H1 (cell line): ENCODE data around the gene MBNL1. TPM values are rescaled to one million over a fixed set of nuclear protein-coding genes. Genes with fewer than 3 reads are reported as not detected.

ENCODE experiments used
- CTCF ChIA-PET: fragments of 300-600 bp; sonication (Branson Sonifier 250); formaldehyde crosslinking; loops from one replicate; lab custom pipeline; 2021; ENCODE audit not compliant: partially characterized antibody; lab: Charles Lee
- POLR2A ChIA-PET: fragments of 300-600 bp; sonication (Branson Sonifier 250); formaldehyde crosslinking; loops from one replicate; lab custom pipeline; 2021; ENCODE audit warnings: inconsistent platforms; ENCODE audit not compliant: partially characterized antibody; lab: Charles Lee
- DNase-seq, 2 experiments: peaks; one replicate each; pipeline versions ENCODE4 v3.0.0 to v3.0.0-alpha.2; 2010 to 2022; ENCODE audit warnings: low spot score in 2 of 2, low read depth in 1 of 2, mixed read lengths in 1 of 2
- FAIRE-seq: peaks from 2 replicates; lab custom pipeline; 2011; peaks lifted over from hg19 to GRCh38; lab: Jason Lieb, UNC
- H2AFZ ChIP-seq: 2 replicates; pipeline ENCODE4 v1.8.1; 2012; ENCODE audit warnings: low read length, inconsistent platforms
- H2AK5ac ChIP-seq: 2 replicates; pipeline ENCODE4 v1.6.1; 2013; ENCODE audit warnings: low read depth, low read length
- H2BK120ac ChIP-seq: replicated peaks from 2 replicates; pipeline ENCODE3; 2013; ENCODE audit warnings: low read depth, low read length, inconsistent platforms
- H2BK12ac ChIP-seq: 2 replicates; pipeline ENCODE4 v1.6.1; 2013; ENCODE audit warnings: low read depth, low read length
- H2BK15ac ChIP-seq: 2 replicates; pipeline ENCODE4 v1.6.1; 2013; ENCODE audit warnings: low read length
- H2BK20ac ChIP-seq: 2 replicates; pipeline ENCODE4 v1.6.1; 2013; ENCODE audit warnings: low read length
- H2BK5ac ChIP-seq: 2 replicates; pipeline ENCODE4 v1.6.1; 2013; ENCODE audit warnings: low read depth, low read length
- H3K14ac ChIP-seq: 2 replicates; pipeline ENCODE4 v1.6.1; 2013; ENCODE audit warnings: inconsistent platforms; ENCODE audit not compliant: insufficient read length
- H3K18ac ChIP-seq: 2 replicates; pipeline ENCODE4 v1.6.1; 2013; ENCODE audit warnings: low read length; ENCODE audit errors: extremely low read depth
- H3K23ac ChIP-seq: 2 replicates; pipeline ENCODE4 v1.6.1; 2013; ENCODE audit warnings: inconsistent platforms; ENCODE audit not compliant: insufficient read length
- H3K23me2 ChIP-seq: 2 replicates; pipeline ENCODE4 v1.6.1; 2013; ENCODE audit warnings: low read depth, low read length
- H3K27ac ChIP-seq: 2 replicates; pipeline ENCODE4 v1.6.1; 2011; ENCODE audit warnings: low read depth, low read length, inconsistent platforms
- H3K27me3 ChIP-seq, 4 experiments: replicated peaks in 1 of 4; 1 replicate in 1 of 4; 2 replicates in 3 of 4; pipeline versions ENCODE4 v1.6.1 to v1.8.1; 2011 to 2013; ENCODE audit warnings: low read length in 3 of 4, mild to moderate bottlenecking in 3 of 4, inconsistent platforms in 2 of 4, mixed read lengths in 2 of 4, moderate library complexity in 1 of 4; ENCODE audit not compliant: control insufficient read depth in 3 of 4, insufficient read depth in 3 of 4; ENCODE audit errors: extremely low read depth in 1 of 4
- H3K36me3 ChIP-seq, 4 experiments: 2 replicates each; pipeline versions ENCODE4 v1.6.1 to v1.8.1; 2011 to 2013; ENCODE audit warnings: mild to moderate bottlenecking in 4 of 4, low read length in 3 of 4, moderate library complexity in 2 of 4, control low read depth in 1 of 4, inconsistent platforms in 1 of 4; ENCODE audit not compliant: insufficient read depth in 4 of 4, control insufficient read depth in 2 of 4
- H3K4ac ChIP-seq: replicated peaks from 2 replicates; pipeline ENCODE3; 2013; ENCODE audit warnings: low read length, low read depth, mixed read lengths, inconsistent platforms; ENCODE audit not compliant: insufficient read length
- H3K4me1 ChIP-seq, 4 experiments: replicated peaks in 1 of 4; 1 replicate in 1 of 4; 2 replicates in 3 of 4; pipeline versions ENCODE4 v1.6.1 to v1.8.1; 2011 to 2013; ENCODE audit warnings: low read length in 3 of 4, inconsistent platforms in 2 of 4, mixed read lengths in 1 of 4; ENCODE audit not compliant: insufficient read depth in 4 of 4, control insufficient read depth in 3 of 4
- H3K4me2 ChIP-seq, 2 experiments: 2 replicates each; pipeline versions ENCODE4 v1.6.1 to v1.8.1; 2011 to 2013; ENCODE audit warnings: low read depth in 2 of 2, low read length in 2 of 2, control low read depth in 1 of 2, inconsistent platforms in 1 of 2, mild to moderate bottlenecking in 1 of 2; ENCODE audit not compliant: insufficient read depth in 1 of 2
- H3K4me3 ChIP-seq, 4 experiments: fragments of 200-600, 300-600 bp in 1 of 4; sonication (generic), shearing (Covaris generic), sonication (Bioruptor Twin) in 1 of 4; 2 replicates each; pipeline versions ENCODE4 v1.5.1 to v1.8.1; 2011 to 2016; ENCODE audit warnings: low read length in 4 of 4, low read depth in 3 of 4, control low read depth in 2 of 4, inconsistent platforms in 2 of 4, mild to moderate bottlenecking in 2 of 4, mixed read lengths in 1 of 4, moderate library complexity in 1 of 4; ENCODE audit not compliant: insufficient read depth in 2 of 4; ENCODE audit errors: extremely low read depth in 1 of 4
- H3K56ac ChIP-seq: replicated peaks from 2 replicates; pipeline ENCODE3; 2013; ENCODE audit warnings: low read depth, mild to moderate bottlenecking, mixed read lengths, low read length, inconsistent platforms; ENCODE audit not compliant: insufficient read length
- H3K79me1 ChIP-seq: 2 replicates; pipeline ENCODE4 v1.6.1; 2013; ENCODE audit warnings: low read depth, low read length, control low read depth
- H3K79me2 ChIP-seq, 2 experiments: 2 replicates each; pipeline versions ENCODE4 v1.6.1 to v1.8.1; 2012 to 2013; ENCODE audit warnings: low read length in 2 of 2, mild to moderate bottlenecking in 2 of 2, inconsistent platforms in 1 of 2; ENCODE audit not compliant: insufficient read depth in 2 of 2, control insufficient read depth in 1 of 2
- H3K9ac ChIP-seq, 4 experiments: replicated peaks in 1 of 4; 1 replicate in 1 of 4; 2 replicates in 3 of 4; pipeline versions ENCODE4 v1.6.1 to v1.8.1; 2011 to 2013; ENCODE audit warnings: low read depth in 3 of 4, low read length in 3 of 4, control low read depth in 2 of 4, mild to moderate bottlenecking in 2 of 4, moderate library complexity in 2 of 4, inconsistent platforms in 1 of 4; ENCODE audit errors: extremely low read depth in 1 of 4
- H3K9me3 ChIP-seq, 2 experiments: 2 replicates each; pipeline versions ENCODE4 v1.6.1 to v1.8.1; 2012 to 2013; ENCODE audit warnings: mild to moderate bottlenecking in 2 of 2, moderate library complexity in 2 of 2, control low read depth in 1 of 2, inconsistent platforms in 1 of 2, low read depth in 1 of 2, low read length in 1 of 2, mixed read lengths in 1 of 2; ENCODE audit not compliant: insufficient read depth in 2 of 2
- H4K20me1 ChIP-seq, 2 experiments: replicated peaks in 1 of 2; 2 replicates each; pipeline versions ENCODE3 to v1.8.1; 2011 to 2013; ENCODE audit warnings: inconsistent platforms in 2 of 2, low read length in 2 of 2, mild to moderate bottlenecking in 1 of 2; ENCODE audit not compliant: insufficient read depth in 2 of 2, control insufficient read depth in 1 of 2
- H4K5ac ChIP-seq: 2 replicates; pipeline ENCODE4 v1.6.1; 2013; ENCODE audit warnings: low read length, low read depth, mixed read lengths, inconsistent platforms; ENCODE audit not compliant: insufficient read length
- H4K8ac ChIP-seq: 2 replicates; pipeline ENCODE4 v1.8.0; 2013; ENCODE audit warnings: mild to moderate bottlenecking, moderate library complexity, low read length, inconsistent platforms; ENCODE audit not compliant: insufficient read depth; ENCODE audit errors: extremely low read depth
- H4K91ac ChIP-seq: replicated peaks from 2 replicates; pipeline ENCODE3; 2013; ENCODE audit warnings: low read length, mixed read lengths, inconsistent platforms; ENCODE audit not compliant: insufficient read length
- BACH1 ChIP-seq: IDR thresholded peaks from 2 replicates; pipeline ENCODE4 v1.6.1; 2012; ENCODE audit warnings: low read length, improper control_type of control experiment
- BCL11A ChIP-seq, 2 experiments: IDR thresholded peaks; one replicate each; pipeline ENCODE4 v1.6.1; 2011; ENCODE audit warnings: low read depth in 2 of 2, low read length in 2 of 2, mild to moderate bottlenecking in 2 of 2
- CHD2 ChIP-seq: IDR thresholded peaks from 2 replicates; pipeline ENCODE4 v1.6.1; 2012; ENCODE audit warnings: low read length, improper control_type of control experiment
- CTCF ChIP-seq, 3 experiments: IDR thresholded peaks; 1 replicate in 2 of 3; 2 replicates in 1 of 3; pipeline versions ENCODE4 v1.5.1 to v1.6.1; 2011; ENCODE audit warnings: low read length in 3 of 3, mild to moderate bottlenecking in 3 of 3, inconsistent platforms in 2 of 3, low read depth in 1 of 3, moderate library complexity in 1 of 3; ENCODE audit not compliant: insufficient read depth in 1 of 3; ENCODE audit errors: control extremely low read depth in 1 of 3
- EP300 ChIP-seq, 2 experiments: IDR thresholded peaks; 1 replicate in 1 of 2; 2 replicates in 1 of 2; pipeline ENCODE4 v1.6.1; 2011 to 2012; ENCODE audit warnings: low read depth in 2 of 2, low read length in 2 of 2, mild to moderate bottlenecking in 2 of 2, borderline replicate concordance in 1 of 2, inconsistent platforms in 1 of 2, moderate library complexity in 1 of 2
- JUN ChIP-seq: IDR thresholded peaks from 2 replicates; pipeline ENCODE4 v1.6.1; 2011; ENCODE audit warnings: low read depth, mild to moderate bottlenecking, improper control_type of control experiment, low read length
- KDM5A ChIP-seq: fragments of 200-600 bp; IDR thresholded peaks from 2 replicates; pipeline ENCODE4 v1.7.1; 2012; ENCODE audit warnings: mild to moderate bottlenecking, low read length, inconsistent platforms, mixed read lengths
- RXRA ChIP-seq: IDR thresholded peaks from 2 replicates; pipeline ENCODE4 v1.6.1; 2011; ENCODE audit warnings: low read depth, mild to moderate bottlenecking, low read length, moderate library complexity; ENCODE audit not compliant: insufficient read depth
- TCF12 ChIP-seq: IDR thresholded peaks from 2 replicates; pipeline ENCODE4 v1.6.1; 2011; ENCODE audit warnings: low read depth, mild to moderate bottlenecking, low read length
- TEAD4 ChIP-seq: IDR thresholded peaks from 2 replicates; pipeline ENCODE4 v1.6.1; 2012; ENCODE audit warnings: low read depth, low read length, inconsistent platforms, mixed read lengths
- WGBS, 2 experiments: shearing (Covaris generic) in 1 of 2; methylation state at CpG; one replicate each; pipeline versions ENCODE4 v1.1.6 to v1.1.7; 2013 to 2015; ENCODE audit warnings: low lambda C conversion rate in 2 of 2, mixed read lengths in 2 of 2, inconsistent platforms in 1 of 2, low coverage in 1 of 2, missing lambda C conversion rate in 1 of 2; ENCODE audit not compliant: insufficient replicate concordance in 2 of 2, insufficient coverage in 1 of 2, insufficient read length in 1 of 2; ENCODE audit errors: extremely low coverage in 1 of 2, missing lambda C conversion rate in 1 of 2; 5-methylcytosine and 5-hydroxymethylcytosine counted together
- polyA plus RNA-seq, 7 experiments: library from polyadenylated mRNA; depleted of rRNA in 3 of 7; stranded (reverse) in 5 of 7; unstranded in 2 of 7; fragments of >200 nt in 5 of 7; fragments of 200-250 nt in 2 of 7; gene quantifications; 1 replicate in 5 of 7; 2 replicates in 1 of 7; 4 replicates in 1 of 7; pipeline versions ENCODE4 v1.2.1 to v1.2.3, GENCODE V29; 2011 to 2013; ENCODE audit warnings: missing spikeins in 2 of 7, mixed read lengths in 2 of 7
- total RNA-seq: library from RNA; stranded (reverse); fragmentation: NEBNext Ultra II Directional; extraction: Animal tissue kit (Norgen Biotek cat#: 25700); gene quantifications from 2 replicates; pipeline ENCODE4 v1.2.1, GENCODE V29; 2021

Gene MBNL1
- total and polyA plus RNA-seq, 2 of the 8 experiments (the other 6 are each of a cell fraction or from before 2014, with no cell fraction given): 5.0 to 16.4 TPM

GRCh38 chr3:152222327-152222726, 46.4 kb upstream of the MBNL1 start:
- 83% methylated on average over 2 of the region's 2 CpGs; no CpG with 5 or more reads in 1 of the 2 experiments for WGBS, 2 experiments
- H3K4me2 ChIP-seq: no peak overlapping the region

More at GRCh38 chr3:152222327-152222726, 46.4 kb upstream of the MBNL1 start:
- Histone ChIP-seq H3K27ac (no peak overlapping the region), H2AK5ac (no peak overlapping the region), H3K79me2 (no peaks in the 10 kb centered on the region), H4K20me1 (no peaks in the 10 kb centered on the region), H2AFZ (no peak overlapping the region), H3K4ac (no peak overlapping the region), H2BK15ac (no peak overlapping the region), H3K56ac (no peak overlapping the region), H2BK5ac (no peak overlapping the region), H2BK20ac (no peak overlapping the region), H3K27me3 (no peaks in the 10 kb centered on the region), H3K36me3 (no peaks in the 10 kb centered on the region), H3K14ac (no peak overlapping the region), H3K23me2 (no peaks in the 10 kb centered on the region), H4K91ac (no peak overlapping the region), H2BK120ac (no peak overlapping the region), H3K79me1 (no peaks in the 10 kb centered on the region), H3K9me3 (no peaks in the 10 kb centered on the region), H4K8ac (no peak overlapping the region), H2BK12ac (no peak overlapping the region), H3K18ac (no peak overlapping the region), H3K4me3 (no peak overlapping the region), H3K4me1 (no peaks in the 10 kb centered on the region), H3K9ac (no peak overlapping the region), H4K5ac (no peak overlapping the region), H3K23ac (no peak overlapping the region)
- ChIA-PET POLR2A (no interaction called here), CTCF (no interaction called here)
- FAIRE-seq (no peak), DNase-seq (no peak)
- TF ChIP-seq BACH1: no peak
- TF ChIP-seq CHD2: no peak
- no peak for TF ChIP-seq TCF12
- TF ChIP-seq EP300 (IDR thresholded peaks at IDR 0.05; ENCODE audit: borderline replicate concordance in 1 of 2, low read depth in 2 of 2, low read length in 2 of 2): no peak
- no peak for TF ChIP-seq TEAD4
- TF ChIP-seq RXRA: no peak
- no peak for TF ChIP-seq BCL11A (IDR thresholded peaks at IDR 0.05; ENCODE audit: low read depth in 2 of 2, low read length in 2 of 2)
- no peak for TF ChIP-seq CTCF (IDR thresholded peaks at IDR 0.05; ENCODE audit: control extremely low read depth in 1 of 3, insufficient read depth in 1 of 3, low read depth in 1 of 3, low read length in 3 of 3)
- no peak for TF ChIP-seq KDM5A
- TF ChIP-seq JUN: no peak
